ENCODE results near the gene CD53.

CD53 gene

DNA sequence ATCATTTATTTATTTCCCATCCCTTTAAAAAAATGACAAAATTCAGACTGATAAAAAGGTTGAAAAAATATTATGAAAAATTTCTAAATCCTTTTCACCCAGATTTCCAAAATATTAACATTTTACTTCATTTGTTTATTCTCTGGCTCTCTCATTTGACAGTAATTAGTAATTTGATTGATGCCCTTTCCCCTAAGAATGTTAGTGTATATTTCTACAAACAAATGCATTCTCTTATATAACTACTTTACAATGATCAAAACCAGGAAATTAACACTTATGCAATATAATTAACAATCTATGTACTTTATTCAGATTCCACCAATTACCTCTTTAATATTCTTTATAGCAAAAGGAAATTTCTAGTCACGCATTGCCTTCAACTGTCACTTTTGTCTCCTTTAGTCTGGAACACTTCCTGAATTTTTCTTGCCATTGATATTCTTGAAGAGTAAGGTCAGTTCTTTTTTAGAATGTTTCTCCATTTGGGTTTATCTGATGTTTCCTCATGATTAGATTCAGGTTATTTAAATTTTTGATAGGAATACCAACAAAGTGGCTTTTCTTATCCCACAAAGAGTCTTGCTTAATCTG lies 3.9 kb downstream of the CD53 start:
- DNase-seq (ENCODE audit: low spot score) = no peak

GRCh38 chr1:110877364-110877763 lies 4.4 kb downstream of the CD53 start:
- DNase-seq (ENCODE audit: low spot score) = no peak

DNA sequence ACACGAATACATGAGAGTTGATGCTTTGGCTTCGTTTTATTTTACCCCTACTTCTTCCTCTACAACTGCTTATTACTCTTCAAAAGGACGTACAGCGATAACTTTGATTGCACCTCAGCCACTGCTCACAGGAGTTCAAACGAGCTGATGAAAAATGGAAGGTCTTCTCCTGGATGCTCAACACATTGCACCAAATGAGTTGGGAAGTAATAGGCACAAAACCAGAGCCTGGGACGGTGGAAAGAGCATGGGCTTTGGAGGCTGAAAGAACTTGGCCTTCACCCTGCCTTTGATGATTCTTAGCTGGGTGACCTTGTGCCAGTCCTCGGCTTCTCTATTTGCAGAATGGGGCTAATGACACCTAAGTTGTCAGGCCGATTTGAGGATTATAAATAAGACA lies 4.8 kb downstream of the CD53 start:
- DNase-seq (ENCODE audit: low spot score) = no peak

DNA sequence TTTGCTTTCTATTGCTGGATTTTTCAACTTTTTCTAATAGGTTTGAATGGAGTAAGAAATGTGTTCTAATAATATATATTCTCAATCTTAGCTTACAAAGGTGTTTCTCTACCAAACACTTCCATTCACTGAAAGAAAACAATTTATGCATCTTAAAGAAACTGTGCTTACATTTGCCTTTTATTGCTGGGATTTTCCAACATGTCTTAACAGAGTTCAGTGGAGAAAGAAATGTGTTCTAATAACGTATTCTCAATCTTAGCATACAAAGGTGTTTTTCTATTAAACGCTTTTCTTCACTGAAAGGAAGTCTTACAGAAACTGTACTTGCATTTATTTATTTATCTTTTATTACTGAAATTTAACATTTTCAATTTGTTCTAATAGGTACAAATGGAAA lies 5.6 kb downstream of the CD53 start:
- no peak for DNase-seq (ENCODE audit: low spot score)

DNA sequence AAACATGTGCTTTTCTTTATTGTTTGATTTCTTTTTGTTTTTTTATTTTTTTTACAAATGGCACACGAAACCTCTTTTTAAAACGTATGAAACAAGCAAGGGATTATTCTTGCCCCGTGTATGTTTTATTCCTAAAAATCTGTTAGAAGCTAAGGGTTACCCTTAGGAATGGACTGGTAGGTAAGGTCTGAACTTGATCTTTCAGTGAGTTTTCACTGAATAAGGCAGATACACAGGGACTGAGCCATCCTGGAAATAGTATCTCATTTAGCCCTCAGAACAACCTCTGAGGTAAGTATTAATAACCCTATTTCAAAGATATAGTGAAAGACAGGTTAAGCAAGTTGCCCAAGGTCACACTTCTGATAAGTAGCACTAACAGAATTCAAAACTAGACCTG lies 6.0 kb downstream of the CD53 start:
- DNase-seq (ENCODE audit: low spot score) = no peak

- peak; percentile 12 for DNase-seq (ENCODE audit: low spot score)
These were observed 7.0 kb downstream of the CD53 start for GRCh38 chr1:110879758-110880606.

- DNase-seq (ENCODE audit: low spot score) = peak; percentile 53
These were observed 7.9 kb downstream of the CD53 start for GRCh38 chr1:110880708-110881374.

GRCh38 chr1:110888049-110888448 lies 15.1 kb downstream of the CD53 start:
- no peak for DNase-seq (ENCODE audit: low spot score)

DNA sequence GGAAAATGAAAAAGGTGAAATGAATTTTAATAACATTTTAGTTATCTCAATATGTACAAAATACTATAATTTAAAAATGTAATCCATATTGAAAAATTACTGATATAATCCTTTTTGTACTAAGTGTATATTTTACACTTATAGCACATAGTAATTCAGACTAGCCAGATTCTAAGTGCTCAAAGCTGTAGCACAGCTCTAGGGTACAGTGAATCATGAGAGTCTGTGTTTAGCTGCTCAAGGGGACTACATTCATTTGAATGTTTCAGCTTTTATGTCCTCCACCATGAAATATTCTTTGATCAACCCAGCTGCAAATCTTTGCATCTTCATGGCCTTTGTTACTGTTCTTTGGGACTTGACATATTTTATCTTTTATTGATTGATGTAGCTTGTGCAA lies 15.7 kb downstream of the CD53 start:
- DNase-seq (ENCODE audit: low spot score) = no peak

DNA sequence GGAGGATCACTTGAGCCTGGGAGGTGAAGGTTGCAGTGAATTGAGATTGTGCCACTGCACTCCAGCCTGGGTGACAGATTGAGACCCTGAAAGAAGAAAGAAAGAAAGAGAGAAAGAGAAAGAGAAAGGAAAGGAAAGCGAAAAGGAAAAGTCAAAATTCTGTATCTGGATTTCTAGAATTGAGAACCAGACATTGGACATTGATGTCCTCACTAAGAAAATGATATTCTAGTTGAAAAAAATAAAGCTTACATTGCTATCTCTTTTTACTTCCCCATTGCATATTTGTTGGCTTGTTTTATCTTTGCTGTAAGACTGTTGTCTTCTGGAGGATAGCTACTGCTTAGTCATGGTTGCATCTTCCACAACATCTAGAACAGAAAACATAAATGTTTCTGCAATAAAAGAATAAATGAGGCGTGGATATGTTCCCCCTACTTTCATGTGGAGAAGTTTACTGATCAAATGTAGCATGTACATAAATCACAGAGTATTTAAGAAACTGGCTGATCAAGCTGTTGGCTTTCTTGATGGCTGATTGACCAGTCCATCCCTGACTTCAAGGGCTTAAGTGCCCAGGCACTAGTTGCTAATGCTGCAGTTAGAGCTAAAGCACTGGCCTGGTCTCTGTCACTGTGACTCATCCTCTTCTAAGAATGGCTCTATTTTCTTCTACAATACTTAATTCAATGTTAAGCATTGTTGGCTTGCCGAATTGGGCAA lies 17.7 kb downstream of the CD53 start:
- DNase-seq (ENCODE audit: low spot score) = no peak

- no peak for DNase-seq (ENCODE audit: low spot score)
These were observed 21.1 kb downstream of the CD53 start for GRCh38 chr1:110893908-110894490.

GRCh38 chr1:110896090-110896489 lies 23.1 kb downstream of the CD53 start:
- no peak for DNase-seq (ENCODE audit: low spot score)

- DNase-seq (ENCODE audit: low spot score) = no peak
These were observed 24.7 kb downstream of the CD53 start for GRCh38 chr1:110897681-110898080.

GRCh38 chr1:110898734-110899457 lies 25.9 kb downstream of the CD53 start:
- DNase-seq (ENCODE audit: low spot score) = no peak

- DNase-seq (ENCODE audit: low spot score) = no peak
These were observed 26.5 kb downstream of the CD53 start for GRCh38 chr1:110899458-110899843.

DNA sequence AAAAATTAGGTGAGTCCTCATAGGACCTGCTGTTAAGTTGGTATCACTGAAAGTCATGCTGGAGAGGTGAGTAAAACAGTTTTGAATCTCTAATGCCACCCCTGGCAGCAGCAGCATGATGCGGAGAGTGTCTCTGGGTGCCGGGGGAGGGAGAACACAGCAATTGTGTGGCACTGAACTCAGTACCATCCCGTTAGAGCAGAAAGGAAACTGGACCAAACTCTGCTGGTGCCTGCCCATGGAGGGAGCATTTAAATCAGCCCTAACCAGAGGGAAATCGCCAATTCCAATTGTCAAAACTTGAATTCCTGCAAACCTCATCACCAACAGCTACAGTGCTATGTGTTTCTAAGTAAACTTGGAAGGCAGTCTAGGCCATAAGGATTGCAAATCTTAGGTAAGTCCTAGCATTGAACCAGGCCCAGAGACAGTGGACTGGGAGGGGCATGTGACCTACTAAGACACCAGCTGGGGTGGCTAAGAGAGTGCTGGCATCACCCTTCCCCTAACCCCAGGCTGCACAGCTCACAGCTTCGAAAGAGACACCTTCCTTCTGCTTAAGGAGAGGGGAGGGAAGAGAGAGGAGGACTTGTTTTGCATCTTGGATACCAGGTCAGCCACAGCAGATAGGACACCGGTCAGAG lies 30.0 kb downstream of the CD53 start:
- DNase-seq (ENCODE audit: low spot score) = no peak

DNA sequence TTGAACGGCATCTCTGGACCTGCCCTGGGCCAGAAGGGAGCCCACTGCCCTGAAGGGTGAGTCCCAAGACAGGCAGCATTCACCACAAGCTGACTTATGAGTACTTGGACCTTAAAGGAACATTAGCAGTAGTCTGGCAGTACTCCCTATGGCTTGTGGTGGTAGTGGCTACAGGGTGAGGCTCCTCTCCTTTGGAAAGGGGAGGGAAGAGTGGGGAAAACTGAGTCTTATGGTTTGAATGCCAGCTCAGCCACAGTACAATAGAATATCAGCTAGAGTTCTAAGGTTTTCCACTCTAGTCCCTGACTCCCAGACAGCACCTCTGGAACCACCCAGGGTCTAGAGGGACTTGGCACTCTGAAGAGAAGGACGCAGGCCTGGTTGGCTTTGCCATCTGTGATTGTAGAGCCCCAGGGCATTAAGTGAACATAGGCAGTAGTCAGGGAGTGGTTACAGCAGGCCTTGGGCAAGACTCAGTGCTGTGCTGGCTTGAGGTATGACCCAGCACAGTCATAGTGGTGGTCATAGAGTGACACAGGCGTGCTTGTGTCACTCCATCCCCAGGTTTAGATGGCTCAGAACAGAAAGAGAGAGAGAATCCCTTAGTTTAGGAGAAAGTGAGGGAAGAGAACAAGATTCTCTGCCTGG lies 31.0 kb downstream of the CD53 start:
- DNase-seq (ENCODE audit: low spot score) = no peak

DNA sequence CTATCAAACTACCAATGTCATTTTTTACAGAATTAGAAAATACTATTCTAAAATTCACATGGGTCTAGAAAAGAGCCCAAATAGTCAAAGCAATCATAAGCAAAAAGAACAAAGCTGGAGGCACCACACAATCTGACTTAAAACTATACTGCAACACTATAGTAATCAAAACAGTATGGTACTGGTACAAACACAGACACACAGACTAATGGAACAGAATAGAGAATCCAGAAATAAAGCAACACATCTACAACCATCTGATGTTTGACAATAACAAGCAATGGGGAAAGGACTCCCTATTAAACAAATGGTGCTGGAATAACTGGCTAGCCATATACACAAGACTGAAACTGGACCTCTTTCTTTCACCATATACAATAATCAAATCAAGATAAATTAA lies 39.8 kb downstream of the CD53 start:
- DNase-seq (ENCODE audit: low spot score) = no peak

GRCh38 chr1:110914676-110915075 lies 41.7 kb downstream of the CD53 start:
- DNase-seq (ENCODE audit: low spot score) = no peak

GRCh38 chr1:110915804-110916203 lies 42.9 kb downstream of the CD53 start:
- DNase-seq (ENCODE audit: low spot score) = no peak

- no peak for DNase-seq (ENCODE audit: low spot score)
These were observed 43.3 kb downstream of the CD53 start for GRCh38 chr1:110916274-110916668.
